Loucy (cell line): ENCODE measurements around the gene CAMK1D.

ENCODE experiments used
- CTCF ChIP-seq: fragments of 200-600 bp; sonication (generic); conservative IDR thresholded peaks from 2 replicates; pipeline ENCODE4 v1.5.1; 2014; ENCODE audit warnings: mild to moderate bottlenecking, antibody characterized with exemption, low read length
- EZH2phosphoT487 ChIP-seq: fragments of 200-600 bp; IDR thresholded peaks from 2 replicates; pipeline ENCODE4 v1.6.1; 2018; ENCODE audit warnings: antibody characterized with exemption, mild to moderate bottlenecking, moderate library complexity, borderline replicate concordance

GRCh38 chr10:12608761-12609160, 259.4 kb downstream of the CAMK1D start:
- TF ChIP-seq CTCF (no peak), EZH2phosphoT487 (no peak)
